Measurements from ENCODE around the gene CPEB3. TPM values are rescaled to one million over a fixed set of nuclear protein-coding genes. Genes with fewer than 3 reads are reported as not detected.

CPEB3 gene
- total and polyA plus RNA-seq, 9 of the 15 experiments (the other 6 are each of a cell fraction or from before 2014, with no cell fraction given): 0.15 to 1.2 (median 0.51) TPM

GRCh38 chr10:92290837-92291615 is at the start of gene CPEB3, which contains the start of gene MARCHF5 (continued):
- TF ChIP-seq CEBPB (tag; IDR thresholded peaks at IDR 0.05) (no peak), RBM34 (IDR thresholded peaks at IDR 0.05; ENCODE audit: borderline replicate concordance, insufficient read depth, low read length) (no peak), KLF6 (CRISPR knock-in tag; IDR thresholded peaks at IDR 0.05; ENCODE audit: borderline replicate concordance) (no peak), EHMT2 (IDR thresholded peaks at IDR 0.05) (no peak), GABPB1 (CRISPR knock-in tag; IDR thresholded peaks at IDR 0.05) (peak; percentile 88), ZBTB5 (IDR thresholded peaks at IDR 0.05) (no peak), ZNF766 (CRISPR knock-in tag; conservative IDR thresholded peaks at IDR 0.05) (no peak), PRDM10 (IDR thresholded peaks at IDR 0.05; ENCODE audit: partially characterized antibody) (peak; percentile 40), ZNF518B (CRISPR knock-in tag; IDR thresholded peaks at IDR 0.05) (no peak), EGR1 (conservative IDR thresholded peaks at IDR 0.05) (peak; percentile 89), MTA1 (IDR thresholded peaks at IDR 0.05; ENCODE audit: borderline replicate concordance) (peak; percentile 93), ZNF124 (CRISPR knock-in tag; IDR thresholded peaks at IDR 0.05) (no peak), HDAC2 (IDR thresholded peaks at IDR 0.05) (no peak)
- TF ChIP-seq, protein P1, sequence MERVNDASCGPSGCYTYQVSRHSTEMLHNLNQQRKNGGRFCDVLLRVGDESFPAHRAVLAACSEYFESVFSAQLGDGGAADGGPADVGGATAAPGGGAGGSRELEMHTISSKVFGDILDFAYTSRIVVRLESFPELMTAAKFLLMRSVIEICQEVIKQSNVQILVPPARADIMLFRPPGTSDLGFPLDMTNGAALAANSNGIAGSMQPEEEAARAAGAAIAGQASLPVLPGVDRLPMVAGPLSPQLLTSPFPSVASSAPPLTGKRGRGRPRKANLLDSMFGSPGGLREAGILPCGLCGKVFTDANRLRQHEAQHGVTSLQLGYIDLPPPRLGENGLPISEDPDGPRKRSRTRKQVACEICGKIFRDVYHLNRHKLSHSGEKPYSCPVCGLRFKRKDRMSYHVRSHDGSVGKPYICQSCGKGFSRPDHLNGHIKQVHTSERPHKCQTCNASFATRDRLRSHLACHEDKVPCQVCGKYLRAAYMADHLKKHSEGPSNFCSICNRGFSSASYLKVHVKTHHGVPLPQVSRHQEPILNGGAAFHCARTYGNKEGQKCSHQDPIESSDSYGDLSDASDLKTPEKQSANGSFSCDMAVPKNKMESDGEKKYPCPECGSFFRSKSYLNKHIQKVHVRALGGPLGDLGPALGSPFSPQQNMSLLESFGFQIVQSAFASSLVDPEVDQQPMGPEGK (CRISPR knock-in tag; IDR thresholded peaks at IDR 0.05; ENCODE audit: borderline replicate concordance): no peak

Data from K562 (cell line).